HepG2 (cell line): ENCODE results near the gene CABP4. TPM values are rescaled to one million over a fixed set of nuclear protein-coding genes. Genes with fewer than 3 reads are reported as not detected.

Experiments used
- CC2D1A ChIP-seq: sonication (generic); formaldehyde crosslinking; IDR thresholded peaks from 2 replicates; pipeline ENCODE4 v1.8.1; 2023; ENCODE audit warnings: mild to moderate bottlenecking, missing genetic modification reagents
- FOXO1 ChIP-seq: sonication (generic); formaldehyde crosslinking; IDR thresholded peaks from 2 replicates; pipeline ENCODE4 v1.4.0; 2020; ENCODE audit warnings: missing genetic modification reagents
- LCORL ChIP-seq, 2 experiments: fragments of 450-650 bp in 1 of 2; sonication (generic) in 1 of 2; formaldehyde crosslinking in 1 of 2; IDR thresholded peaks; 2 replicates each; pipeline versions ENCODE4 v1.5.0 to v1.6.1; 2017 to 2020; ENCODE audit warnings: antibody characterized with exemption in 1 of 2, missing genetic modification reagents in 1 of 2
- MXD4 ChIP-seq: IDR thresholded peaks from 2 replicates; pipeline ENCODE4 v1.6.1; 2016; ENCODE audit warnings: mild to moderate bottlenecking, missing biosample characterization, missing genetic modification reagents
- MYC ChIP-seq: sonication (generic); formaldehyde crosslinking; IDR thresholded peaks from 2 replicates; pipeline ENCODE4 v1.9.0; 2021; ENCODE audit warnings: missing genetic modification reagents, borderline replicate concordance
- SMARCC2 ChIP-seq: fragments of 450-650 bp; IDR thresholded peaks from 2 replicates; pipeline ENCODE4 v1.6.1; 2017; ENCODE audit warnings: antibody characterized with exemption, mild to moderate bottlenecking
- ZNF17 ChIP-seq: sonication (generic); formaldehyde crosslinking; IDR thresholded peaks from 2 replicates; pipeline ENCODE4 v1.5.0; 2020; ENCODE audit warnings: mild to moderate bottlenecking, missing genetic modification reagents
- ZNF20 ChIP-seq: sonication (generic); formaldehyde crosslinking; IDR thresholded peaks from 2 replicates; pipeline ENCODE4 v1.4.0; 2020; ENCODE audit warnings: mild to moderate bottlenecking, moderate library complexity, missing genetic modification reagents
- ZNF530 ChIP-seq: sonication (generic); formaldehyde crosslinking; IDR thresholded peaks from 2 replicates; pipeline ENCODE4 v1.5.0; 2020; ENCODE audit warnings: low read depth, mild to moderate bottlenecking, missing genetic modification reagents
- ZNF543 ChIP-seq: sonication (generic); formaldehyde crosslinking; IDR thresholded peaks from 2 replicates; pipeline ENCODE4 v1.4.0; 2020; ENCODE audit warnings: mild to moderate bottlenecking, missing genetic modification reagents
- ZNF614 ChIP-seq: IDR thresholded peaks from 2 replicates; pipeline ENCODE4 v1.6.1; 2018; ENCODE audit warnings: missing biosample characterization, missing genetic modification reagents, inconsistent platforms, borderline replicate concordance
- ZSCAN9 ChIP-seq: IDR thresholded peaks from 2 replicates; pipeline ENCODE4 v1.6.1; 2016; ENCODE audit warnings: borderline replicate concordance
- polyA plus RNA-seq, 8 experiments: library from polyadenylated mRNA; depleted of rRNA in 3 of 8; stranded (reverse) in 7 of 8; unstranded in 1 of 8; fragments of >200 nt; fragmentation: Illumina TruSeq in 4 of 8; extraction: Trizol in 4 of 8; gene quantifications; 2 replicates each; pipeline versions ENCODE4 v1.2.1 to v1.2.3, GENCODE V29; 2011 to 2016; ENCODE audit warnings: low read depth in 4 of 8, missing spikeins in 1 of 8, mixed read lengths in 1 of 8; ENCODE audit not compliant: insufficient read depth in 1 of 8
- total RNA-seq, 5 experiments: library from RNA; depleted of rRNA; stranded (reverse); fragments of >200 nt; fragmentation: Illumina TruSeq; extraction: Trizol; gene quantifications; 2 replicates each; pipeline ENCODE4 v1.2.3, GENCODE V29; 2016; ENCODE audit warnings: low read depth in 1 of 5
- TF ChIP-seq, protein P1 (sequence below): sonication (generic); formaldehyde crosslinking; IDR thresholded peaks from 2 replicates; pipeline ENCODE4 v1.8.0; 2022; ENCODE audit warnings: missing genetic modification reagents, mild to moderate bottlenecking, moderate library complexity, borderline replicate concordance
- TF ChIP-seq, protein P2 (sequence below): conservative IDR thresholded peaks from 2 replicates; pipeline ENCODE4 v1.6.1; 2018; ENCODE audit warnings: missing genetic modification reagents
- TF ChIP-seq, protein P3 (sequence below): sonication (generic); formaldehyde crosslinking; IDR thresholded peaks from 2 replicates; pipeline ENCODE4 v1.8.0; 2023; ENCODE audit warnings: mild to moderate bottlenecking, missing genetic modification reagents
- TF ChIP-seq, protein P4 (sequence below): IDR thresholded peaks from 2 replicates; pipeline ENCODE4 v1.6.1; 2016
- TF ChIP-seq, protein P5 (sequence below): sonication (generic); formaldehyde crosslinking; IDR thresholded peaks from 2 replicates; pipeline ENCODE4 v1.9.0; 2021; ENCODE audit warnings: missing genetic modification reagents, borderline replicate concordance

Gene CABP4
- total and polyA plus RNA-seq, 2 of the 13 experiments (the other 11 are each of a cell fraction or from before 2014, with no cell fraction given), result not detected

GRCh38 chr11:67482827-67483798 is 28.0 kb downstream of the CABP4 start, which contains the start of gene AIP (continued):
- peak; percentile 86; the same call in 1 of the 2 replicates for TF ChIP-seq ZSCAN9 (CRISPR knock-in tag)
- TF ChIP-seq, protein P1, sequence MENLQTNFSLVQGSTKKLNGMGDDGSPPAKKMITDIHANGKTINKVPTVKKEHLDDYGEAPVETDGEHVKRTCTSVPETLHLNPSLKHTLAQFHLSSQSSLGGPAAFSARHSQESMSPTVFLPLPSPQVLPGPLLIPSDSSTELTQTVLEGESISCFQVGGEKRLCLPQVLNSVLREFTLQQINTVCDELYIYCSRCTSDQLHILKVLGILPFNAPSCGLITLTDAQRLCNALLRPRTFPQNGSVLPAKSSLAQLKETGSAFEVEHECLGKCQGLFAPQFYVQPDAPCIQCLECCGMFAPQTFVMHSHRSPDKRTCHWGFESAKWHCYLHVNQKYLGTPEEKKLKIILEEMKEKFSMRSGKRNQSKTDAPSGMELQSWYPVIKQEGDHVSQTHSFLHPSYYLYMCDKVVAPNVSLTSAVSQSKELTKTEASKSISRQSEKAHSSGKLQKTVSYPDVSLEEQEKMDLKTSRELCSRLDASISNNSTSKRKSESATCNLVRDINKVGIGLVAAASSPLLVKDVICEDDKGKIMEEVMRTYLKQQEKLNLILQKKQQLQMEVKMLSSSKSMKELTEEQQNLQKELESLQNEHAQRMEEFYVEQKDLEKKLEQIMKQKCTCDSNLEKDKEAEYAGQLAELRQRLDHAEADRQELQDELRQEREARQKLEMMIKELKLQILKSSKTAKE (CRISPR knock-in tag), result no peak
- 0 out of 2 replicates have a peak, but pooled peaks have one; percentile 41 for TF ChIP-seq ZNF20 (CRISPR knock-in tag)
- TF ChIP-seq, protein P2, sequence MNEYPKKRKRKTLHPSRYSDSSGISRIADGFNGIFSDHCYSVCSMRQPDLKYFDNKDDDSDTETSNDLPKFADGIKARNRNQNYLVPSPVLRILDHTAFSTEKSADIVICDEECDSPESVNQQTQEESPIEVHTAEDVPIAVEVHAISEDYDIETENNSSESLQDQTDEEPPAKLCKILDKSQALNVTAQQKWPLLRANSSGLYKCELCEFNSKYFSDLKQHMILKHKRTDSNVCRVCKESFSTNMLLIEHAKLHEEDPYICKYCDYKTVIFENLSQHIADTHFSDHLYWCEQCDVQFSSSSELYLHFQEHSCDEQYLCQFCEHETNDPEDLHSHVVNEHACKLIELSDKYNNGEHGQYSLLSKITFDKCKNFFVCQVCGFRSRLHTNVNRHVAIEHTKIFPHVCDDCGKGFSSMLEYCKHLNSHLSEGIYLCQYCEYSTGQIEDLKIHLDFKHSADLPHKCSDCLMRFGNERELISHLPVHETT (CRISPR knock-in tag), result peak; percentile 80
- TF ChIP-seq ZNF17 (CRISPR knock-in tag), result peak; percentile 96; the same call in 1 of the 2 replicates
- TF ChIP-seq, protein P3, sequence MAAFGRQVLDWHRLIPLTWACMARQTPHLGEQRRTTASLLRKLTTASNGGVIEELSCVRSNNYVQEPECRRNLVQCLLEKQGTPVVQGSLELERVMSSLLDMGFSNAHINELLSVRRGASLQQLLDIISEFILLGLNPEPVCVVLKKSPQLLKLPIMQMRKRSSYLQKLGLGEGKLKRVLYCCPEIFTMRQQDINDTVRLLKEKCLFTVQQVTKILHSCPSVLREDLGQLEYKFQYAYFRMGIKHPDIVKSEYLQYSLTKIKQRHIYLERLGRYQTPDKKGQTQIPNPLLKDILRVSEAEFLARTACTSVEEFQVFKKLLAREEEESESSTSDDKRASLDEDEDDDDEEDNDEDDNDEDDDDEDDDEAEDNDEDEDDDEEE, result peak; percentile 98; the same call in 1 of the 2 replicates
- no peak for TF ChIP-seq SMARCC2
- TF ChIP-seq, protein P4, sequence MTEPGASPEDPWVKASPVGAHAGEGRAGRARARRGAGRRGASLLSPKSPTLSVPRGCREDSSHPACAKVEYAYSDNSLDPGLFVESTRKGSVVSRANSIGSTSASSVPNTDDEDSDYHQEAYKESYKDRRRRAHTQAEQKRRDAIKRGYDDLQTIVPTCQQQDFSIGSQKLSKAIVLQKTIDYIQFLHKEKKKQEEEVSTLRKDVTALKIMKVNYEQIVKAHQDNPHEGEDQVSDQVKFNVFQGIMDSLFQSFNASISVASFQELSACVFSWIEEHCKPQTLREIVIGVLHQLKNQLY, result peak; percentile 70
- TF ChIP-seq ZNF530 (CRISPR knock-in tag), result peak; percentile 91; the same call in 1 of the 2 replicates
- TF ChIP-seq ZNF543 (CRISPR knock-in tag), result peak; percentile 98
- peak; percentile 93; the same call in 1 of the 2 replicates for TF ChIP-seq ZNF614 (CRISPR knock-in tag)
- TF ChIP-seq CC2D1A, result no peak
- TF ChIP-seq FOXO1, result peak; percentile 59
- TF ChIP-seq, protein P5, sequence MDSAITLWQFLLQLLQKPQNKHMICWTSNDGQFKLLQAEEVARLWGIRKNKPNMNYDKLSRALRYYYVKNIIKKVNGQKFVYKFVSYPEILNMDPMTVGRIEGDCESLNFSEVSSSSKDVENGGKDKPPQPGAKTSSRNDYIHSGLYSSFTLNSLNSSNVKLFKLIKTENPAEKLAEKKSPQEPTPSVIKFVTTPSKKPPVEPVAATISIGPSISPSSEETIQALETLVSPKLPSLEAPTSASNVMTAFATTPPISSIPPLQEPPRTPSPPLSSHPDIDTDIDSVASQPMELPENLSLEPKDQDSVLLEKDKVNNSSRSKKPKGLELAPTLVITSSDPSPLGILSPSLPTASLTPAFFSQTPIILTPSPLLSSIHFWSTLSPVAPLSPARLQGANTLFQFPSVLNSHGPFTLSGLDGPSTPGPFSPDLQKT (CRISPR knock-in tag), result no peak; the same call in 1 of the 2 replicates
- TF ChIP-seq MYC (CRISPR knock-in tag), result peak; percentile 78
- no peak for TF ChIP-seq LCORL (IDR thresholded peaks at IDR 0.05)
- TF ChIP-seq LCORL (CRISPR knock-in tag; IDR thresholded peaks at IDR 0.05), result 0 out of 2 replicates have a peak, but pooled peaks have one; percentile 24
- peak; percentile 68; the same call in 1 of the 2 replicates for TF ChIP-seq MXD4 (CRISPR knock-in tag)
